SK-N-SH (cell line): ENCODE results near the gene WASF2.

Experiments
- CTCF ChIP-seq: fragments of 200-600 bp; sonication (generic); IDR thresholded peaks from 2 replicates; pipeline ENCODE4 v1.6.1; 2017; ENCODE audit warnings: antibody characterized with exemption, mild to moderate bottlenecking, moderate library complexity
- RCOR1 ChIP-seq: fragments of 150-350 bp; IDR thresholded peaks from 2 replicates; pipeline ENCODE4 v1.6.1; 2017; ENCODE audit warnings: antibody characterized with exemption, low read length
- TAF1 ChIP-seq: IDR thresholded peaks from 2 replicates; pipeline ENCODE4 v1.6.1; 2012; ENCODE audit warnings: low read depth, mild to moderate bottlenecking, low read length, moderate library complexity, borderline replicate concordance

DNA sequence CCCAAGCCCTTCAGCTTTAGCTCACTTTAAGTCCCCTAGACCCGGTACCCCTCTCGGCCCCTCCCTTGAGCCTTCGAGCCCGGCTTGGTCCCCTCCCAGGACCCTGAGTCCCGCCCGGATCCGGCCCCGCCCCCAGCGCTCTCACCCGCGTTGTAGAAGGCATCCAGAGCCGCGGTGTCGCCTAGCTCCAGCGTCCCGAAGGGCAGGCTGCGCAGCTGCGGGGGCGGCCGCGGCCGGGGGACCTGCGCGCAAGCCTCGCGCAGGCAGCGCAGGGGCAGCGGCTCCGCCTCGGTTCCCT lies 123.9 kb downstream of the WASF2 start:
- TF ChIP-seq CTCF = no peak
- TF ChIP-seq RCOR1 = no peak
- TF ChIP-seq TAF1 = no peak
